Left lung (tissue), 10 donors: ENCODE measurements around the gene LIX1. TPM values are rescaled to one million over a fixed set of nuclear protein-coding genes. Genes with fewer than 3 reads are reported as not detected.
"Not testable (repeated sequence)": the region's sequence is repeated elsewhere in the genome, so short reads cannot be mapped to it uniquely, and the experiment has no call there.

ENCODE experiments used
- ATAC-seq: fragments of 200-7000 bp; cut with Tn5 transposase; one replicate; pipeline ENCODE4 v1.9.1; 2020; ENCODE audit warnings: moderate library complexity
- DNase-seq, 4 donors: peaks; one replicate each; pipeline ENCODE4 v3.0.0-alpha.2; 2013 to 2020
- H3K27ac ChIP-seq, 2 donors: fragments of 200-600 bp; sonication (generic) in 1 of 2; one replicate each; pipeline versions ENCODE4 v1.5.0 to v1.8.0; 2020 to 2021
- H3K27me3 ChIP-seq, 2 donors: fragments of 200-600 bp; sonication (generic) in 1 of 2; one replicate each; pipeline versions ENCODE4 v1.5.0 to v1.8.0; 2020 to 2021
- H3K36me3 ChIP-seq, 2 donors: fragments of 200-600 bp; sonication (generic) in 1 of 2; one replicate each; pipeline versions ENCODE4 v1.5.0 to v1.8.0; 2020 to 2021
- H3K4me1 ChIP-seq, 2 donors: fragments of 200-600 bp; one replicate each; pipeline ENCODE4 v1.8.0; 2021
- H3K4me3 ChIP-seq, 2 donors: fragments of 200-600 bp; sonication (generic) in 1 of 2; one replicate each; pipeline versions ENCODE4 v1.5.0 to v1.8.0; 2020 to 2021; ENCODE audit warnings: mild to moderate bottlenecking in 1 of 2
- H3K9me3 ChIP-seq, 2 donors: fragments of 200-600 bp; sonication (generic) in 1 of 2; one replicate each; pipeline versions ENCODE4 v1.5.0 to v1.8.0; 2020 to 2021
- intact Hi-C, 2 donors: fragments of 100-400 bp; cut with DNase I; formaldehyde crosslinking; loops; one replicate each; pipeline versions ENCODE4 v1.11.2 to v1.14.2; 2022
- polyA plus RNA-seq, 6 donors: library from polyadenylated mRNA; unstranded; fragments of 120-200 nt; gene quantifications; one replicate each; pipeline ENCODE4 v1.2.1, GENCODE V29; 2013; ENCODE audit not compliant: insufficient read length in 6 of 6
- total RNA-seq, 2 donors: library from RNA; stranded (reverse); fragmentation: NEBNext Ultra II Directional; extraction: Animal tissue kit (Norgen Biotek cat#: 25700); gene quantifications; one replicate each; pipeline ENCODE4 v1.2.1, GENCODE V29; 2021
- TF ChIP-seq, protein P1 (sequence below), 2 donors: fragments of 200-600 bp; sonication (generic) in 1 of 2; IDR thresholded peaks; one replicate each; pipeline versions ENCODE4 v1.5.0 to v1.8.0; 2021; ENCODE audit warnings: antibody characterized with exemption in 2 of 2
- donor health status: DM: no; HTN: yes; CAD: no.
- donor health status: DM: no; HTN: no; CAD: no.

LIX1 gene
- total and polyA plus RNA-seq, 8 donors = 0.64 to 2.7 (median 1.1) TPM; not detected in 2

DNA sequence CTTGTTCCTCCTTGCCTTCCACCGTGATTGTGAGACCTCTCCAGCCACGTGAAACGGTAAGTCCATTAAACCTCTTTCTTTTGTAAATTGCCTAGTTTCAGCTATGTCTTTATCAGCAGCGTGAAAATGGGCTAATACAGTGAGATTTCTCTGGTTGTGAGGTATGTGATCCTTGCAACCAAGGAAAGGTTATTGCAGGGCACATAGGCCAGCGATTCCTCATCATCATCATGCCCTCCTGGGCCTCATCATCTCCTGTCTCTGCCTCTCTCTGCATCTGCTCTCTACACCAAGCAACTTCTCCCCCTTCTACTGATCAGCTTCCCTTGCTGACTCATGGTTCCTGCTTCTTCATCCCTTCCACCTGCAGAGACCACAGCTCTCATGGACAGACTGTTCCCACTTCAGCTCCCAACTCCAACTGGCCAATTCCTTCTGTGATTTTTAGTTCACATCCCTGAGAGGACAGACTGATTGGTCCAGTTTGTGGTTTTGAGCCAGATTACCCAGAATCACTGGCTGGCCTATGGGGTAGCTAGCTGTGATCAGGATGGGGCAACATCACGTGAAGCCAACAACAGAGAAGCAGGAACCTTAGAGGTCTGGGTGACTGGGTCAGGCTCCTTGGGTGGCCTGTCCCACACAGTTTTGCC, 53.1 kb downstream of the LIX1 start:
- DNase-seq = no peak
- Histone ChIP-seq H3K4me1 (peaks cover 0 to 18% of the 10 kb centered on the region in 2 donors), H3K36me3 (no peaks in the 10 kb centered on the region), H3K4me3 (no peak overlapping the region), H3K27me3 (no peaks in the 10 kb centered on the region), H3K9me3 (no peaks in the 10 kb centered on the region), H3K27ac (no peak overlapping the region)
- TF ChIP-seq, protein P1, sequence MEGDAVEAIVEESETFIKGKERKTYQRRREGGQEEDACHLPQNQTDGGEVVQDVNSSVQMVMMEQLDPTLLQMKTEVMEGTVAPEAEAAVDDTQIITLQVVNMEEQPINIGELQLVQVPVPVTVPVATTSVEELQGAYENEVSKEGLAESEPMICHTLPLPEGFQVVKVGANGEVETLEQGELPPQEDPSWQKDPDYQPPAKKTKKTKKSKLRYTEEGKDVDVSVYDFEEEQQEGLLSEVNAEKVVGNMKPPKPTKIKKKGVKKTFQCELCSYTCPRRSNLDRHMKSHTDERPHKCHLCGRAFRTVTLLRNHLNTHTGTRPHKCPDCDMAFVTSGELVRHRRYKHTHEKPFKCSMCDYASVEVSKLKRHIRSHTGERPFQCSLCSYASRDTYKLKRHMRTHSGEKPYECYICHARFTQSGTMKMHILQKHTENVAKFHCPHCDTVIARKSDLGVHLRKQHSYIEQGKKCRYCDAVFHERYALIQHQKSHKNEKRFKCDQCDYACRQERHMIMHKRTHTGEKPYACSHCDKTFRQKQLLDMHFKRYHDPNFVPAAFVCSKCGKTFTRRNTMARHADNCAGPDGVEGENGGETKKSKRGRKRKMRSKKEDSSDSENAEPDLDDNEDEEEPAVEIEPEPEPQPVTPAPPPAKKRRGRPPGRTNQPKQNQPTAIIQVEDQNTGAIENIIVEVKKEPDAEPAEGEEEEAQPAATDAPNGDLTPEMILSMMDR (IDR thresholded peaks at IDR 0.05) = no peak
- ATAC-seq = no peak
- intact Hi-C loops = no loop called here

DNA sequence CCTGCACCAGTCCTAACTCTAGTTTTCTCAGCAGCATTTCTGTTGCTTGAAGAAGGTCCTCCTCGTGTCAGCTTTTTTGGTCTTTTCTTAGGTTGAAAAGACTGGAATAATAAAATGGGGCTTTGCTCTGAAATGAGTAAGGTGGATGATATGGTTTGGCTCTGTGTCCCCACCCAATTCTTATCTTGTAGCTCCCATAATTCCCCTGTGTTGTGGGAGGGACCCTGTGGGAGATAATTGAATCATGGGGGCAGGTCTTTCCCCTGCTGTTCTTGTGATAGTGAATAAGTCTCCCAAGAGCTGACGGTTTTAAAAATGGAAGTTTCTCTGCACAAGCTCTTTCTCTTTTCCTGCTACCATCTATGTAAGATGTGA, 53.6 kb downstream of the LIX1 start:
- Histone ChIP-seq H3K27ac (no peak overlapping the region), H3K36me3 (no peaks in the 10 kb centered on the region), H3K4me1 (peaks cover 0 to 18% of the 10 kb centered on the region in 2 donors), H3K27me3 (no peaks in the 10 kb centered on the region), H3K9me3 (no peaks in the 10 kb centered on the region), H3K4me3 (no peak overlapping the region)
- DNase-seq (no peak), ATAC-seq (no peak)
- intact Hi-C loops = no loop called here
- TF ChIP-seq, protein P1 (IDR thresholded peaks at IDR 0.05) = no peak

DNA sequence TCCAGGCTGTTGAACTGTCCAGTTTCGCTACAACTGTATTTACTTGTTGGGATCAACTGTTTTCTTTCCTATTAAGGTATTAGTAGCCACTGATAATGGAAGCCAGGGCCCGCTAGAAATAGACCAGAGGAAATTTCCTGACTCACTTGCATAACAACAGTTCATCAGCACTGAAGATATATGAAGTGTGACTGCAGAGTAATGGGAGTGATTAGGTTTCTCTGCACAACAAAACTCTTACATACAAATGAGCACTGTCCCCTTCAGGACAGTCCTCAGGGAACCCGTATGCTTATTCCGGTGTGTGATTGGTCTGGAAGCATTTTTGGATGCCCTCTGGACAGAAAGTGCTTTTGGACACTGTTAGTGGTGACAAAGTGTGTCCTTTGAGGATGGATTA, 55.3 kb downstream of the LIX1 start:
- intact Hi-C loops = no loop called here
- Histone ChIP-seq H3K27me3 (no peaks in the 10 kb centered on the region), H3K27ac (no peak overlapping the region), H3K36me3 (no peaks in the 10 kb centered on the region), H3K4me3 (no peak overlapping the region), H3K4me1 (peaks cover 0 to 21% of the 10 kb centered on the region in 2 donors), H3K9me3 (no peaks in the 10 kb centered on the region)
- ATAC-seq (no peak), DNase-seq (peak in 2 of 4 donors; percentile 33 to 42)
- TF ChIP-seq, protein P1 (IDR thresholded peaks at IDR 0.05) = no peak

DNA sequence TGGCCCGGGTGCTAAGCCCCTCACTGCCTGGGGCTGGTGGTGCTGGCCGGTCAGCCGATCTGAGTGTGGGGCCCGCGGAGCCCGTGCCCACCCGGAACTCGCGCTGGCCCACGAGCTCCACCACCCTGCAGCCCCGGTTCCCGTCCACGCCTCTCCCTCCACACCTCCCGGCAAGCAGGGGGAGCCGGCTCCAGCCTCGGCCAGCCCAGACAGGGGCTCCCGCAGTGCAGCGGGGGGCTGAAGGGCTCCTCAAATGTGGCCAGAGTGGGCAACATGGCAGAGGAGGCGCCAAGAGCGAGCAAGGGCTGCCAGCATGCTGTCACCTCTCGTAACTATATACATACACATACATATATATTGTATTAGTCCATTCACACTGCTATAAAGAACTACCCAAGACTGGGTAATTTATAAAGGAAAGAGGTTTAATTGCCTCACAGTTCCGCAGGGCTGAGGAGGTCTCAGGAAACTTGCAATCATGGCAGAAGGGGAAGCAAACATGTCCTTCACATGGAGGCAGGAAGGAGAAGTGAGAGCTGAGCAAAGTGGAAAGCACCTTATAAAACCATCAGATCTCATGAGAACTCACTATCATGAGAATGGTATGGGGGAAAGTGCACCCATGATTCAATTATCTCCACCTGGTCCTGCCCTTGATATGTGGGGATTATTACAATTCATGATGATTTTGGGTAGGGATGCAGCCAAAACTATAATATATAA, 56.8 kb downstream of the LIX1 start:
- H3K27ac ChIP-seq = peak overlapping the region in 1 of 2 donors; percentile 19
- no peak for DNase-seq
- TF ChIP-seq, protein P1 (IDR thresholded peaks at IDR 0.05) = no peak
- intact Hi-C loops = no loop called here
- H3K36me3 ChIP-seq = no peaks in the 10 kb centered on the region
- no peak for ATAC-seq
- peaks cover 0 to 29% of the 10 kb centered on the region in 2 donors for H3K4me1 ChIP-seq
- no peak overlapping the region for H3K4me3 ChIP-seq
- no peaks in the 10 kb centered on the region for H3K9me3 ChIP-seq
- no peaks in the 10 kb centered on the region for H3K27me3 ChIP-seq

DNA sequence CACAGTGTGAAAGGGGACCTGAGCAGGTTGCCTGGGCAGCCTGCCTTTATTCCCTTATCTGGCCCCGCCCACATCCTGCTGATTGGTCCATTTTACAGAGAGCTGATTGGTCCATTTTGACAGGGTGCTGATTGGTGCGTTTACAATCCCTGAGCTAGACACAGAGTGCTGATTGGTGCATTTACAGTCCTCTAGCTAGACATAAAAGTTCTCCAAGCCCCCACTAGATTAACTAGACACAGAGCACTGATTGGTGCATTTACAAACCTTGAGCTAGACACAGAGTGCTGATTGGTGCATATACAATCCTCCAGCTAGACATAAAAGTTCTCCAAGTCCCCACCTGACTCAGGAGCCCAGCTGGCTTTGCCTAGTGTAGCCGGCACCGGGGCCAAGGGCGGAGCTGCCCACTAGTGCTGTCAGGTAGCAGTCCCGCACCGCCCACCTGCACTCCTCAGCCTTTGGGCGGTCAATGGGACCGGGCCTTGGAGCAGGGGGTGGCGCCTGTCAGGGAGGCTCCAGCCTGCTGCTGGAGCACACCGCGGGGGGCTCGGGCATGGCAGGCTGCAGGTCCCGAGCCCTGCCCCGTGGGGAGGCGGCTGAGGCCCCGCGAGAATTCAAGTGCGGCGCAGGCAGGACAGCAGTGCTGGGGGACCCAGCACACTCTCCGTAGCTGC, 57.5 kb downstream of the LIX1 start:
- H3K27me3 ChIP-seq, H3K4me3 ChIP-seq, ATAC-seq, H3K36me3 ChIP-seq, intact Hi-C loops, H3K9me3 ChIP-seq: not testable (repeated sequence)
- DNase-seq = peak in 1 of 4 donors; percentile 71
- Histone ChIP-seq H3K27ac (peak overlapping the region in 1 of 2 donors; percentile 19), H3K4me1 (peaks cover 0 to 32% of the 10 kb centered on the region in 2 donors)
